ENCODE results near the gene PTPRT. TPM values are rescaled to one million over a fixed set of nuclear protein-coding genes. Genes with fewer than 3 reads are reported as not detected.

PTPRT gene
- total RNA-seq, 1 experiment from 2014 or later: not detected

- Histone ChIP-seq H3K27me3 (ENCODE audit: control insufficient read depth, insufficient read depth, low read length) (no peaks in the 10 kb centered on the region), H3K27ac (ENCODE audit: low read length) (no peak overlapping the region), H3K4me1 (ENCODE audit: control insufficient read depth, insufficient read depth, low read length) (no peaks in the 10 kb centered on the region), H3K36me3 (ENCODE audit: control insufficient read depth, insufficient read depth, low read length) (no peaks in the 10 kb centered on the region), H3K4me3 (ENCODE audit: low read depth in 2 of 2, low read length in 2 of 2) (no peak overlapping the region), H3K9me3 (ENCODE audit: control insufficient read depth, insufficient read depth, low read depth, low read length) (no peaks in the 10 kb centered on the region)
- ChIA-PET CTCF (no interaction called here), POLR2A (no interaction called here)
- no peak for ATAC-seq
- no peak for DNase-seq (ENCODE audit: low read depth, low spot score)
- no TSS peak for BruUV-seq (replicated peaks)
- intact Hi-C loops (cut with micrococcal nuclease; ENCODE audit: unreplicated experiment): no loop called here
- in situ Hi-C loops (cut with HindIII; ENCODE audit: low pct_unique_long_range_greater_than_20kb, low sequenced_read_pairs): no loop called here
- TF ChIP-seq SIN3A (IDR thresholded peaks at IDR 0.05; ENCODE audit: borderline replicate concordance, insufficient read depth, low read depth, low read length) (no peak), TCF7L2 (IDR thresholded peaks at IDR 0.05; ENCODE audit: low read depth, low read length) (no peak), POLR2AphosphoS5 (IDR thresholded peaks at IDR 0.05; ENCODE audit: low read depth, low read length) (no peak)
- TF ChIP-seq, protein P1, sequence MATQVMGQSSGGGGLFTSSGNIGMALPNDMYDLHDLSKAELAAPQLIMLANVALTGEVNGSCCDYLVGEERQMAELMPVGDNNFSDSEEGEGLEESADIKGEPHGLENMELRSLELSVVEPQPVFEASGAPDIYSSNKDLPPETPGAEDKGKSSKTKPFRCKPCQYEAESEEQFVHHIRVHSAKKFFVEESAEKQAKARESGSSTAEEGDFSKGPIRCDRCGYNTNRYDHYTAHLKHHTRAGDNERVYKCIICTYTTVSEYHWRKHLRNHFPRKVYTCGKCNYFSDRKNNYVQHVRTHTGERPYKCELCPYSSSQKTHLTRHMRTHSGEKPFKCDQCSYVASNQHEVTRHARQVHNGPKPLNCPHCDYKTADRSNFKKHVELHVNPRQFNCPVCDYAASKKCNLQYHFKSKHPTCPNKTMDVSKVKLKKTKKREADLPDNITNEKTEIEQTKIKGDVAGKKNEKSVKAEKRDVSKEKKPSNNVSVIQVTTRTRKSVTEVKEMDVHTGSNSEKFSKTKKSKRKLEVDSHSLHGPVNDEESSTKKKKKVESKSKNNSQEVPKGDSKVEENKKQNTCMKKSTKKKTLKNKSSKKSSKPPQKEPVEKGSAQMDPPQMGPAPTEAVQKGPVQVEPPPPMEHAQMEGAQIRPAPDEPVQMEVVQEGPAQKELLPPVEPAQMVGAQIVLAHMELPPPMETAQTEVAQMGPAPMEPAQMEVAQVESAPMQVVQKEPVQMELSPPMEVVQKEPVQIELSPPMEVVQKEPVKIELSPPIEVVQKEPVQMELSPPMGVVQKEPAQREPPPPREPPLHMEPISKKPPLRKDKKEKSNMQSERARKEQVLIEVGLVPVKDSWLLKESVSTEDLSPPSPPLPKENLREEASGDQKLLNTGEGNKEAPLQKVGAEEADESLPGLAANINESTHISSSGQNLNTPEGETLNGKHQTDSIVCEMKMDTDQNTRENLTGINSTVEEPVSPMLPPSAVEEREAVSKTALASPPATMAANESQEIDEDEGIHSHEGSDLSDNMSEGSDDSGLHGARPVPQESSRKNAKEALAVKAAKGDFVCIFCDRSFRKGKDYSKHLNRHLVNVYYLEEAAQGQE (IDR thresholded peaks at IDR 0.05; ENCODE audit: insufficient read depth in 1 of 2, low read depth in 2 of 2, low read length in 1 of 2): no peak
- TF ChIP-seq, protein P2, sequence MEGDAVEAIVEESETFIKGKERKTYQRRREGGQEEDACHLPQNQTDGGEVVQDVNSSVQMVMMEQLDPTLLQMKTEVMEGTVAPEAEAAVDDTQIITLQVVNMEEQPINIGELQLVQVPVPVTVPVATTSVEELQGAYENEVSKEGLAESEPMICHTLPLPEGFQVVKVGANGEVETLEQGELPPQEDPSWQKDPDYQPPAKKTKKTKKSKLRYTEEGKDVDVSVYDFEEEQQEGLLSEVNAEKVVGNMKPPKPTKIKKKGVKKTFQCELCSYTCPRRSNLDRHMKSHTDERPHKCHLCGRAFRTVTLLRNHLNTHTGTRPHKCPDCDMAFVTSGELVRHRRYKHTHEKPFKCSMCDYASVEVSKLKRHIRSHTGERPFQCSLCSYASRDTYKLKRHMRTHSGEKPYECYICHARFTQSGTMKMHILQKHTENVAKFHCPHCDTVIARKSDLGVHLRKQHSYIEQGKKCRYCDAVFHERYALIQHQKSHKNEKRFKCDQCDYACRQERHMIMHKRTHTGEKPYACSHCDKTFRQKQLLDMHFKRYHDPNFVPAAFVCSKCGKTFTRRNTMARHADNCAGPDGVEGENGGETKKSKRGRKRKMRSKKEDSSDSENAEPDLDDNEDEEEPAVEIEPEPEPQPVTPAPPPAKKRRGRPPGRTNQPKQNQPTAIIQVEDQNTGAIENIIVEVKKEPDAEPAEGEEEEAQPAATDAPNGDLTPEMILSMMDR (IDR thresholded peaks at IDR 0.05): no peak
Measured at GRCh38 chr20:42857446-42857845, 332.3 kb downstream of the PTPRT start.

DNA sequence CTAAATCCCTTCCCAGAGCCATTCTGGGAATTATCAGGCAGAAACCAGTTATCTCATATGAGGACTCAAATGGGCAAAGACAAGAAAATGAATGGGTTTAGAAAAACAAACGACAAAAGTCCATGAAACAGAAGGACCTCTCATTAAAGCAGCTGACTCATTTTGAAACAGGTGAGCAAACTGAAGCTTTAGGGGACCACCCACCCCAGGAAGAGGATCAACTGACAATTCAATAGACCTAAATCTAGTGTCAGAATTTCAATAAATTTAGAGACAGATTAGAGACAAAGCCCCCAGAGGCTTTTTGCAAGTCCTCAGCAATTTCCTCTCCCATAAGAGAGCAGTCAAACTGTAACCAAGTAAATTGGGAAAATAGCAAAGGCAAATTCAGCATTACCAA is 333.8 kb downstream of the PTPRT start:
- TF ChIP-seq POLR2AphosphoS5 (IDR thresholded peaks at IDR 0.05; ENCODE audit: low read depth, low read length) (no peak), SIN3A (IDR thresholded peaks at IDR 0.05; ENCODE audit: borderline replicate concordance, insufficient read depth, low read depth, low read length) (no peak), TCF7L2 (IDR thresholded peaks at IDR 0.05; ENCODE audit: low read depth, low read length) (no peak)
- TF ChIP-seq, protein P2 (IDR thresholded peaks at IDR 0.05): no peak
- TF ChIP-seq, protein P1 (IDR thresholded peaks at IDR 0.05; ENCODE audit: insufficient read depth in 1 of 2, low read depth in 2 of 2, low read length in 1 of 2): no peak
- in situ Hi-C loops (cut with HindIII; ENCODE audit: low pct_unique_long_range_greater_than_20kb, low sequenced_read_pairs) (no loop called here), intact Hi-C loops (cut with micrococcal nuclease; ENCODE audit: unreplicated experiment) (no loop called here)
- H3K27ac ChIP-seq (ENCODE audit: low read length): no peak overlapping the region
- H3K9me3 ChIP-seq (ENCODE audit: control insufficient read depth, insufficient read depth, low read depth, low read length): no peaks in the 10 kb centered on the region
- no TSS peak for BruUV-seq (replicated peaks)
- no peak overlapping the region for H3K4me3 ChIP-seq (ENCODE audit: low read depth in 2 of 2, low read length in 2 of 2)
- H3K36me3 ChIP-seq (ENCODE audit: control insufficient read depth, insufficient read depth, low read length): no peaks in the 10 kb centered on the region
- H3K27me3 ChIP-seq (ENCODE audit: control insufficient read depth, insufficient read depth, low read length): no peaks in the 10 kb centered on the region
- no peaks in the 10 kb centered on the region for H3K4me1 ChIP-seq (ENCODE audit: control insufficient read depth, insufficient read depth, low read length)
- no peak for DNase-seq (ENCODE audit: low read depth, low spot score)
- ChIA-PET POLR2A (no interaction called here), CTCF (no interaction called here)
- ATAC-seq: no peak

Data from Panc1 (cell line).